Duodenal mucosa (tissue), 2 donors: Measurements from ENCODE around the gene HOXB13.

Experiments used
- H3K27ac ChIP-seq: one replicate; pipeline ENCODE4 v1.7.0; 2013; ENCODE audit warnings: low read depth, low read length
- H3K27me3 ChIP-seq, 2 donors: one replicate each; pipeline ENCODE4 v1.7.0; 2013; ENCODE audit warnings: low read length in 2 of 2, control low read depth in 1 of 2; ENCODE audit not compliant: insufficient read depth in 2 of 2, control insufficient read depth in 1 of 2
- H3K36me3 ChIP-seq, 2 donors: one replicate each; pipeline ENCODE4 v1.7.0; 2013; ENCODE audit warnings: low read length in 2 of 2, control low read depth in 1 of 2; ENCODE audit not compliant: insufficient read depth in 2 of 2, control insufficient read depth in 1 of 2
- H3K4me1 ChIP-seq, 2 donors: one replicate each; pipeline ENCODE4 v1.7.0; 2013; ENCODE audit warnings: low read length in 2 of 2, control low read depth in 1 of 2; ENCODE audit not compliant: insufficient read depth in 2 of 2, control insufficient read depth in 1 of 2
- H3K4me3 ChIP-seq, 2 donors: one replicate each; pipeline ENCODE4 v1.7.0; 2013; ENCODE audit warnings: low read length in 2 of 2, low read depth in 1 of 2
- H3K9ac ChIP-seq, 2 donors: one replicate each; pipeline ENCODE4 v1.7.0; 2013; ENCODE audit warnings: low read length in 2 of 2, low read depth in 1 of 2
- H3K9me3 ChIP-seq, 2 donors: one replicate each; pipeline ENCODE4 v1.7.0; 2013; ENCODE audit warnings: low read length in 2 of 2, control low read depth in 1 of 2; ENCODE audit not compliant: control insufficient read depth in 1 of 2

Gene HOXB13

DNA sequence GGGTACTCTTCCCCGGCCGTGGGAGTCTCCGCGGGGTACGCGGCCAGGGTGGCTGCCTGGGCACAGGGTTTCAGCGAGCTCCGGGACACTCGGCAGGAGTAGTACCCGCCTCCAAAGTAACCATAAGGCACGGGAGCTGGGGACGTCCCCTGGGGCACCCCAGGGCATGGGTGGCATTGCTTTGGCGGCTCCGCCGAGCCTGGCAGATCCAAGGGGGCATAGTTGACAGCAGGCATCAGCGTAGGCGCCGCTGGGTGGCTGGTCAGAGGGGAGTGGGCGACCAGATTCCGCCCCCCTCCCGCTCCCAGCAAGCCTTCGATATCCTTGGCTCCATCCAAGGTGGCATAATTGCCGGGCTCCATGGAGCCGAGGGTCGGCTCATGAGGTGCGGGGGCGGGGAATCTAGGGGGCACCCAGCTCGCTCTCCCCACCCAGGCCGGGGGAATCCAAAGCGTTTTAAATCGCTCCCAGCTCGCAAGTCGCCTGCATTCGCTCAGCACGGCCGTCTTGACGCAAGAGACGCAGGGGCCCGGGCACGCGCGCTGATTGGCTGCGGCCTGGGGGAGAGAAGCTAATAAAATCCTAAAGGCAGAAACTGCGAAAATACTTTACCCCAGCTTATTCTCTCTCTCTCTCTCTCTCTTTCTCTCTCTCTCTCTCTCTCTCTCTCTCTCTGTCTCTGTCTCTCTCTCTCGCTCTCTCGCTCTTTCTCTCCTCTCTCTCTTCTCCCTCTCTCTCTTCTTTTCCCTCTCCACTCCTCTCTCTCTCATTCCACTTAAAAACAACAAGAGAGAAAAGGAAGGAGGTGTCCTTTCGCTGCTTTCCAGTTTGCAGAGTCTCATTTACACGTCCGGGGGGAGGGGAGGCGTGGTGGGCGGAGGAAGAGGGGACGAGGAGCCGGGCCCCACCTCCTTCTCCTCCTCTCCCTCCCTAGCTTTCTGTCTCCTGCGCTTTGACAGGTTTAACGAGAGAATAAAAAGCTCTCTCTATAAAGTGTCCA is at the start of gene HOXB13:
HOXB13 (minus strand) TSS at position 519 of the 1,000 bp plus-strand sequence; CDS start at position 362, 157 bp downstream.
- H3K27me3 ChIP-seq: peaks cover 91 to 96% of the 10 kb centered on the region in 2 donors
- H3K9ac ChIP-seq: no peak within 1 kb of the TSS
- no peak within 1 kb of the TSS for H3K27ac ChIP-seq
- H3K9me3 ChIP-seq: no peaks in the 10 kb centered on the region
- peak within 1 kb of the TSS in 1 of 2 donors; percentile 48 for H3K4me3 ChIP-seq
- no peaks in the 10 kb centered on the region for H3K36me3 ChIP-seq
- H3K4me1 ChIP-seq: peaks cover 27 to 31% of the 10 kb centered on the region in 2 donors

DNA sequence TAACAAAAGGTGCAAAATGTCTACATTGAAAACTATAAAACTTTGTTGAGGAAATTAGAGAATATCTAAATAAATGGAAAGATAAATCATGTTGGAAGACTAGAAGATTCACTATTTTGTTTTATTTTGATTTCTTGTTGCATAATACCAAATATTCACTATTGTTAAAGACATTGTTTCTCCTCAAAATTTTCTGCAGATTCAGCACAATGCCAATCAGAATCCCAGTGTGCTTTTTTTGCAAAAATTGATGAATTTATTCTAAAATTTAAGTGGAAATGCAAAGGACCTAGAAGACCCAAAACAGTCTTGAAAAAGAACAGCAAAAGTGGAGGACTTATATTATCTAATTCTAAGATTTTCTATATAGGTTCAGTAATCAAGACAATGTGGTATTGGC is 48.1 kb upstream of the HOXB13 start:
- H3K36me3 ChIP-seq: no peaks in the 10 kb centered on the region
- H3K27me3 ChIP-seq: no peaks in the 10 kb centered on the region
- no peak overlapping the region for H3K4me3 ChIP-seq
- no peak overlapping the region for H3K9ac ChIP-seq
- H3K9me3 ChIP-seq: peaks cover 0 to 3% of the 10 kb centered on the region in 2 donors
- no peaks in the 10 kb centered on the region for H3K4me1 ChIP-seq
- H3K27ac ChIP-seq: no peak overlapping the region

DNA sequence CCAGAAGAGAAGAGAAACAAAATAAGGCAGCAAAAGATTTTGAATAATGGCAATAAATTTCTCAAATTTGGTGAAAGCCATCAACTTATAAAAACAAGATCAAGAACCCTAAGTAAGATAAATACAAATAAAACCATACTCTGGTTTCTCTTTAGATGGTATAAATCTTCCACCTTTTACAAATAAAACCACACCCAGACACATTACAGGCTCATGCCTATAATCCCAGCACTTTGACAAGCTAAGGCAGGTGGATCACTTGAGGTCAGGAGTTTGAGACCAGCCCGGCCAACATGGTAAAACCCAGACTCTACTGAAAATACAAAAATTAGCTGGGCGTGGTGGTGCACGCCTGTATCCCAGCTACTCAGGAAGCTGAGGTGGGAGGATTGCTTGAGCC is 44.7 kb upstream of the HOXB13 start:
- Histone ChIP-seq H3K36me3 (no peaks in the 10 kb centered on the region), H3K27me3 (no peaks in the 10 kb centered on the region), H3K9ac (no peak overlapping the region), H3K27ac (no peak overlapping the region), H3K4me1 (no peaks in the 10 kb centered on the region), H3K4me3 (no peak overlapping the region), H3K9me3 (peaks cover 0 to 3% of the 10 kb centered on the region in 2 donors)

DNA sequence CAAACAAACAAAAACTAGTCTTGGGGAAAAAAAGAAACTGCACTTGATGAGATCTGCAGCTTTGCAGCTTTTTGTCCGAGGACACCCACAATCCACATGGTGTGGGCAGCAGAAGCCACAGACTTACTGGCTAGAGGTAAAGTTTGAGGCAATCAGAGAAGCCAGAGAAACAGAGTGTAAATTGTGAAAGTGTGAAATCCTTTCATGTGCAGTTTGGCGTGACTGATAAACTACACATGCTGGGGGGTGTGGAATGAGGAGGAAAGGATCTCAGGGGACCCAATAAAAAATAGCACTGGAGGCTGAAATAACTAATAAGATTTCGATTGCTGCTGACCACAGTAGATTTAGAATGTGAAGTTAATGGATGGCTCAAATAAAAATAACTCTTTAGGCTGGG is 42.4 kb upstream of the HOXB13 start:
- Histone ChIP-seq H3K4me1 (no peaks in the 10 kb centered on the region), H3K9me3 (peaks cover 0 to 3% of the 10 kb centered on the region in 2 donors), H3K9ac (no peak overlapping the region), H3K27me3 (no peaks in the 10 kb centered on the region), H3K4me3 (no peak overlapping the region), H3K27ac (no peak overlapping the region), H3K36me3 (no peaks in the 10 kb centered on the region)

DNA sequence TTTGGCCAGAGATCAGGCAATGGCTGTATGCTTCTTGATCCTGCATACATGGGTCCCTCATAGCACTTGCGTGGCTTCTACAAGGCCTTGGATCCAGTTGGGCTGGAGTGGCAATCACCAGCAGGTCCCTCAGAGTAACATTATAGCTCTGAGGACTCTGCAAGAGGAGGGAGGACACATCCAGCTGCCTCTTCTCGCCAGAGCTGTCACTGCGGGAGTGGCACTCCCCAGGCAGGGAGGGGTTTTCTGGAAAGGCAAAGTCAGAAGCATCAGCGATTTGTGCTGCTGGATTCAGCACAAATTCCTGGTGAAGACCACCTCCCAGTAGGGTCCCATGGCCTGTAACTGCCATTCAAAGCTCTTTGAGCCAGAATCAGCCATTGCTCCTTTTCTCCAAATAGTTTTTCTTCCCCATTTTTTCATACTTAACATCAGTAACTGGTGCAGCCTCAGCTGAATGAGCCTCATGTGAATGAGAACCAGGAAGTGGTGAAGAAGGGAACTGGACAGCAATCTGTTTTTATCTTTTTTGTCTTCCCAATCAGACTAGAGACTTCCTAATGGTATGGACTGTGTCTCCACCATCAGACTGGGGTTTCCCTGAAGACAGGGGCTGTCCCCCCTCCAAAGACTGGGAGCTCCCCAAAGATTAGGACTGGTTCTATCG is 40.6 kb upstream of the HOXB13 start:
- H3K9me3 ChIP-seq: no peaks in the 10 kb centered on the region
- no peak overlapping the region for H3K4me3 ChIP-seq
- H3K9ac ChIP-seq: no peak overlapping the region
- H3K27me3 ChIP-seq: no peaks in the 10 kb centered on the region
- H3K36me3 ChIP-seq: no peaks in the 10 kb centered on the region
- H3K27ac ChIP-seq: no peak overlapping the region
- no peaks in the 10 kb centered on the region for H3K4me1 ChIP-seq

DNA sequence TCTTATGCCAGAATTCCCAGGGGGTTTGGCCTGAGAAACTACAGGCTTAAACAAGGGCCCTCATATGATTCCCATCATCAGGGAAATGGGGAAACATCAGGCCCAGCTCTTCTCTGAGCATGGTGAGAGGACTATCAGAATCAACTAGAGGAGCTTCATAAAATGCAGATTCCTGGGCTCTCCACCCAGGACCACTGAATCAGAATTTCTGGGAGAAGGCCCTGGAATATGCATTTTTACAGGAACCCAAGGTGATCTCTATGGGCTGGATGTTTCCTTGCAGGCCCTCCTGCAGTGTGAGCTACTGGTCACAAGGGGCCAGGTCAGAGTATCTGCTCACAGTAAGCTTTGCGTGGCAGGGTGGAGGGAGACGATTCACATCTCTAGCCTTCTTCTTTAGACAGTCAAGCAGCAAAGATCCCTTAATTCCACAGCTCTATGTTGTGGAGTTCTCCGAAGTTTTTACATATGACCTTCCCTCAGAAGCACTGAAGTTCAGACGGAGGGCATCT is 38.8 kb upstream of the HOXB13 start:
- Histone ChIP-seq H3K9me3 (no peaks in the 10 kb centered on the region), H3K27ac (no peak overlapping the region), H3K9ac (no peak overlapping the region), H3K27me3 (peaks cover 0 to 6% of the 10 kb centered on the region in 2 donors), H3K4me3 (no peak overlapping the region), H3K36me3 (no peaks in the 10 kb centered on the region), H3K4me1 (no peaks in the 10 kb centered on the region)

DNA sequence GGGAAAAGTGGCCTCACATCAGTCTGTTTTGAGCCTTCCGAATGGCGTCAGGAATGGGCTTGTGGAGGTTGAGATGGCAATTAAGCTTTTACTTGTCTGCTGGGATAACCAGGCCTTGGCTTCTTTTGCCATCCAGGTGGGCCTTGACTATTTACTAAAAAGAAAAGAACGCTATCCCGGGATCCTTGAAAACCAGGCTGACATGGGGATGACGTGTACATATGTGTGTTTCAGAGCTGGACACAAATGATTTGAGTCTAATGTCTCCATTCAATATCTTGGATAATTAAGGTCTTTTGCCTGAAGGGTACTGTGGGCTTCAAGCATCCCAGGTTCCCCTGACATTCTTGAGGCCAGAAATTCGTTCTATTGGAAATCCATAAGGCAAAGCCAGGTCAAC is 32.6 kb upstream of the HOXB13 start:
- Histone ChIP-seq H3K27ac (no peak overlapping the region), H3K9ac (no peak overlapping the region), H3K4me3 (no peak overlapping the region), H3K9me3 (no peaks in the 10 kb centered on the region), H3K27me3 (peaks cover 16 to 26% of the 10 kb centered on the region in 2 donors), H3K4me1 (peaks cover 15 to 21% of the 10 kb centered on the region in 2 donors), H3K36me3 (no peaks in the 10 kb centered on the region)

DNA sequence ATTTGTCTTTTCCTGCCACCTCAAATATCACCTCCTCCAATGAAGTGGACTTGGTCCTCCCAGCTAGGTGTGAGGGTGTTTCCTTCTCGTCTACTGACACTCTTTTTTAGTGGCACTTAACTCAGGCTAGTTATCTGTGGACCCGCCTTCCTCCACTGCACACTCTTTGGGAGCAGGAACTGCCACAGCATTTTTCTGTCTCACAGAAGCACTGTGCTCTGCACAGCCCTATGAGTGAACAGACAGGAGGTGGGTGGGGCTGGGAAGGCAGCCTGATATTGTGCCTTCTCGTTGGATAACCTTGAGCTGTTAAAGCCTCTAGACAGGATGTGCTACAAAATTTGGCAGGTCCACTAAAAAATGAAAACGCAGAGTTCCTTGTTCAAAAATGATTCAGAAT is 31.9 kb upstream of the HOXB13 start:
- Histone ChIP-seq H3K9ac (no peak overlapping the region), H3K4me1 (peaks cover 15 to 21% of the 10 kb centered on the region in 2 donors), H3K36me3 (no peaks in the 10 kb centered on the region), H3K4me3 (no peak overlapping the region), H3K9me3 (no peaks in the 10 kb centered on the region), H3K27ac (no peak overlapping the region), H3K27me3 (peaks cover 22 to 33% of the 10 kb centered on the region in 2 donors)

DNA sequence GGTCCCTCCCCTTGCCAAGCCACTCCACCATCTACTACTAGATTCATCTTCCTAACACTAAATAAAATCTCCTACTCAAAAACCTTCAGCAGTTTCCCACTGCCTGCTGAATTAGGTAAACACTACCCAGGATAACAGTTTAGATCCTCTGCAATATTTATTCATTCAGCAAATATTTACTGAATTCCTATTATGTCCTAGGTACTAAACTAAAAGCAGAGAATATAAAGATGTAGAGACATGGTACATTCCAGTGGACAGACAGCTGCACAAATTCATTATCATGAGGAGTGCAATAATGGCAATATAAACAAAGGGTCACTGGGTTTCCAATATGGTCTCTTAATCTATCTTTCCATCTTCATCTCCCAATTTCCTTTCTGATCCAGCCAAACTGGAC is 30.7 kb upstream of the HOXB13 start:
- Histone ChIP-seq H3K27ac (no peak overlapping the region), H3K36me3 (no peaks in the 10 kb centered on the region), H3K4me1 (peaks cover 21% of the 10 kb centered on the region in 2 donors), H3K9me3 (no peaks in the 10 kb centered on the region), H3K4me3 (no peak overlapping the region), H3K9ac (no peak overlapping the region), H3K27me3 (peaks cover 33 to 44% of the 10 kb centered on the region in 2 donors)

DNA sequence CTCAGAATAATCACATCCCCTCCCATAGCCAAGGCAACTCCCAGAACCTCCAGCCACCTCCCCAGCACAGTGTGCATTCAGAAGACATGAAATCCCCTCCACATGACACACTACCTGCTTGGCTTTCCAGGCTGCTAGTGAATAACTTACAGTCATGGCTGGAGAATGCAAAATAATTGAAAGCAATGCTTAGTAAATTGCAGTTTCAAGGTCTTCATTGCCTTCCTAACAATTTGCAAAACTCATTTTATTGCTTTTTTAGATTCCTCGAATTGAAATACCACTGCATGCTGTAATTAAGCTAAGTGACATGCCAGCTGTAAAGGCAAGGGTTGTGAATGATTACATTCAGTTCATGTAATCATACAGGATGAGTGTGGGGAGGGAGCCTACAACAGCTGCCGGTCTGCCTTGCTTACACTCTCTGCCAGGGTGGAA is 29.0 kb upstream of the HOXB13 start:
- Histone ChIP-seq H3K27ac (no peak overlapping the region), H3K27me3 (peaks cover 51 to 56% of the 10 kb centered on the region in 2 donors), H3K9ac (no peak overlapping the region)

More for the DNA sequence above, 29.0 kb upstream of the HOXB13 start:
- no peaks in the 10 kb centered on the region for H3K36me3 ChIP-seq
- no peaks in the 10 kb centered on the region for H3K9me3 ChIP-seq
- H3K4me3 ChIP-seq: no peak overlapping the region
- H3K4me1 ChIP-seq: peaks cover 21% of the 10 kb centered on the region in 2 donors
